Measurements from ENCODE around the gene SVIL.

DNA sequence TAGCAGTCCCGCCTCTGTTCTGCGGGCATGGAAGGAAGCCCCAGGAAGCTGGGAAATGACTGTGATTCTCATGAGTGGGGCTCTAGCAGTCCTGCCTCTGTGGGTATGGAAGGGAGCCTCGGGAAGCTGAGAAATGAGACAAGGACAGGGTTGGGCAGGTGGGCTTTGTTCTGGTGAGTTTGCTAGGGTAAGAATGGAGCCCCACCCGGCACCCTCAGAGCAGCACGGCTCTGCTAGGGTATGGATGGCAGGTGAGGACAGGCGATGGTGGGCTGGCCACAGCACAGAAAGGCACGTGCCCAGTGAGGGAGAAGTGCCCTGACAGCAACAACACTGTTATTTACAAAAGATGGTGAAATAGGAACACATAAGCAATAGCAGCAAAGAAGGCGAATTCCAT lies 39.6 kb downstream of the SVIL start:
- TF ChIP-seq POLR2AphosphoS5 (IDR thresholded peaks at IDR 0.05) (no peak), CTCF (IDR thresholded peaks at IDR 0.05) (no peak)
